GM21737 (cell line): ENCODE measurements around the gene PHTF1.

Source experiments
- ATAC-seq: cut with Tn5 transposase; IDR thresholded peaks from one replicate; pipeline ENCODE4 v1.9.1; 2021; ENCODE audit warnings: mild to moderate bottlenecking, moderate library complexity; ENCODE audit not compliant: unreplicated experiment

PHTF1 gene

GRCh38 chr1:113670650-113671049 is 88.6 kb downstream of the PHTF1 start:
- no peak for ATAC-seq

- no peak for ATAC-seq
These were observed 89.3 kb downstream of the PHTF1 start for GRCh38 chr1:113669988-113670387.

GRCh38 chr1:113666126-113666525 is 93.2 kb downstream of the PHTF1 start:
- ATAC-seq = no peak

GRCh38 chr1:113665071-113665470 is 94.2 kb downstream of the PHTF1 start:
- no peak for ATAC-seq

GRCh38 chr1:113663165-113663951 is 95.9 kb downstream of the PHTF1 start:
- no peak for ATAC-seq

GRCh38 chr1:113662101-113662500 is 97.2 kb downstream of the PHTF1 start:
- ATAC-seq = no peak

GRCh38 chr1:113660088-113660487 is 99.2 kb downstream of the PHTF1 start:
- ATAC-seq = no peak

- no peak for ATAC-seq
These were observed 99.7 kb downstream of the PHTF1 start for GRCh38 chr1:113659556-113659955.

- no peak for ATAC-seq
These were observed 100.3 kb downstream of the PHTF1 start for GRCh38 chr1:113659035-113659434.

GRCh38 chr1:113657556-113658063 is 101.7 kb downstream of the PHTF1 start:
- ATAC-seq = no peak

- ATAC-seq = no peak
These were observed 102.2 kb downstream of the PHTF1 start for GRCh38 chr1:113657126-113657525.

GRCh38 chr1:113654883-113655282 is 104.4 kb downstream of the PHTF1 start:
- ATAC-seq = no peak

- no peak for ATAC-seq
These were observed 105.5 kb downstream of the PHTF1 start for GRCh38 chr1:113653741-113654140.

GRCh38 chr1:113652771-113653170 is 106.5 kb downstream of the PHTF1 start:
- ATAC-seq = no peak

GRCh38 chr1:113648478-113648877 is 110.8 kb downstream of the PHTF1 start:
- ATAC-seq = no peak

- ATAC-seq = no peak
These were observed 112.1 kb downstream of the PHTF1 start for GRCh38 chr1:113647164-113647563.
